SHP77 treated with DMSO at 0.1 percent for 48 hours (cell line): ENCODE results near the gene AGAP1.

Source experiments
- DNase-seq: peaks from one replicate; lab custom pipeline; 2025; lab: John Stamatoyannopoulos, UW

AGAP1 gene

DNA sequence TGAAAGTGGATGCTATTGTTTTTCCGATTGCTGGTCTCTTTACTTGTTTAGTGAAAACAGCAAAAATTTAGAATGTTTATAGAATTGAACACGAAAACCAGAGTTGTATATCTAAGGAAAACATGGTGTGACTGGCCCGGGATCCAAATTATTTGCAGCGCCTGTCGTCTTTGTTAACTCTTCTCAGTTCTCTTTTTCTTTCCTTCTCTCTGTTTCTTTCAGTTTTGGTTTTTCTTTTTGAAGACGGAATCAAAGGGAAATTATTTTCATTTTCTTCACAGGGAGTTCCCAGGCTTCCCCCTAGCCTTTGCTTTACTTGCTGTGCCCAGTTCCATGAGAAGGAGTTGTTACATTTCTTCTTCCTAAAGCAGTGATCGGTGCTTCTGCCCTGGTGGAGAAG, 76.0 kb downstream of the AGAP1 start:
- DNase-seq, result no peak

DNA sequence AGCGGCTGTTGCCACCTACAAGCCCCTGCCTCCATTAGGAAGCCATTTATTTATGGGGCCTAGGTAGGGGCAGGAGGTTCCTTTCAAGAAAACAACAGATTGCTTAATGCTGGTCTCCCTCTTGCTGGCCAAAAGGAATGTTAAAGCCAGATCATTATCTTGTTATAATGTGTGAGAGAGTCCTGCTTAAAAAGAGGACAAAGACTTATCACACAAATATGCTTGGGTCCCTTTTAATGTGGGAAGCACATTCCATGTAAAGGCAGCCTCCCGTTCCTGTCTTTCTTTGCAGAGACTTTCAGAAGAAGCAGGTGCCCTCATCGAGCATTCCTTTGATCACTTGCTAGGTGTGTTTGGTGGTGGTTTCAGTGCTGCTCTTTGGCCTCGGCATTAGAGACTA, 76.4 kb downstream of the AGAP1 start:
- DNase-seq, result no peak

DNA sequence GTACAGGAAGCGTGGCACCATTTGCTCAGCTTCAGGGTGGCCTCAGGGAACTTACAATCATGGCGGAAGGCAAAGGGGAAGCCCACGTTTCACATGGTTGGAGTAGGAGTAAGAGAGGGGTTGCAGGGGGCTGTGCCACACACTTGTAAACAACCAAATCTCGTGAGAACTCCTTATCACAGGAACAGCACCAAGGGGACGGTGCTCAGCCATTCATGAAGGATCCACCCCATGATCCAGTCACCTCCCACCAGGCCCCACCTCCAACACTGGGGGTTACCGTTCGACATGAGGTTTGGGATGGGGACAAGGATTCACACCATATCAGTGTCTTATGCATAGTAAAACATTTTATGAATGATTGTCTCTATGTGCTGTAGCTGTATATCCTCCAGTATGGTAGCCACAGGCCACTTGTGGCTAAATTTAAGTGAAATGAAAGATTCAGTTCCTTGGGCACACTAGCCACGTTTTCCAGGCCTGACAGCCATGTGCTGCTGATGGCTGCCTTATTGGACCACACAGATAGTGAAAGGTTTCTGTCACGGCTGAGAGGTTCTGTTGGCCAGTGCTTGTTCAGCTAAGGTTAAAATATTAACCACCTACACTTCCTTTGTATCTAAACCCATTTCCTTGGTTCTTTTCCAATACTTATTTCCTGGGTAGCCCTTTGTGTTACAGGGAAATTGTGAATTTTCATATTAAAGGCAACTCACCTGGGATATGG, 77.3 kb downstream of the AGAP1 start:
- no peak for DNase-seq

DNA sequence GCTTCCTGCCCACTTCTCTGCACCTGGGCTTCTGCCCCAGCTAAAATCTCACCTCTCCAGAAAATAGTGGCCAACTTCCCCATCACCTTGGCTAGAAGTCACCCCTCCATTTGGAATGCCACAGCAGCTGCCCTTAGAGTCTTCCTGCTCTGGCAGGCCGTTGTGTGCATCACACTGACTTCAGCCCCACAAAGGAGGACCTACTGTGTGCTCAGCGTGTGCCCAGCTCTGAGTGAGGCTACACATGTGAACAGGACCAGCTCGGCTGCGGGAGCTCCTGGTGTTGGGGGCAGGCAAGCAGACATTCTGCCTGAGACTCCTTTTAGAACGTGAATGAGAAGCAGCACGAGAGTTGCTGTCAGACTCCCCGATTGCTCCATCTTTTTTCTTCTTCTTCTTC, 78.7 kb downstream of the AGAP1 start:
- DNase-seq, result no peak

GRCh38 chr2:235573331-235574221, 79.7 kb downstream of the AGAP1 start:
- DNase-seq, result no peak

DNA sequence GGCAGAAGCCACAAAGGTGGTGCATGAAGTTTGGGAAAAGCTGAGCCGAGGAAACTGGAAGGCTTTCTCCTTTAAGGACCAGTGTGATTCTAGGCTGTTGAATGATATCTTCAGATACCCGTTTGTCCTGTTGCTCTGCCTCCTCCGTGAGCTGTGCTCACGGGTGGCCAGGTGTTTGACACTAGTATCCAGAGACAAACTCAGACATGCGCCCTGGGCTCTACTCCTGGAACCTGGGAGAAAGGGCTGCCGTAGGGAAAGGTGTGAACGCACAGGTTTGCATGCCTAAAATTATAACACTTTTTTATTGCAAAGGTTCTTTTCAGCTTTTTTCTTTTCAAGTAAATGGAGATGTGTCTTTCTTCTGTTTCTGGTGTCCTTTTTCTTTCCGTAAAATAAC, 81.6 kb downstream of the AGAP1 start:
- no peak for DNase-seq

DNA sequence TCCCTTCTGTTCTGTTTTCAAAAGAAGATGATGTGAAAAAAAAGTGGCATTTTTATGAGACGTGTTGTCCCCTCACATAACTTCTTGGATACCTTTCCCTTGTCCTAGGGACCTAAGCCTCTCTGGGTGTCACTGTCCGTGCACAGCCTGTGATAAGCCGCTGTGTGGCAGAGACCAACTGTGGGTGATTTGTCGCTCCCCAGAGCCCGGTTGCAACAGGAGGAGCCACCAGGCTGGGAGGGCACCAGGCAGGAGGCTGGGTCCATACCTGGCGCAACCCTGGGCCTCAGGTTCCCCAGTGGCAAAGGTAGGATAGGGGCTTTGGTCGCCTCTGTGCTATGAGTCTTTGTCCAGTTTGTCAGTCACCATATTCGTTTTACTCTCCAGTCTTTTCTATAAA, 82.1 kb downstream of the AGAP1 start:
- no peak for DNase-seq

- DNase-seq, result no peak
These were observed 82.6 kb downstream of the AGAP1 start for GRCh38 chr2:235576337-235576910.

DNA sequence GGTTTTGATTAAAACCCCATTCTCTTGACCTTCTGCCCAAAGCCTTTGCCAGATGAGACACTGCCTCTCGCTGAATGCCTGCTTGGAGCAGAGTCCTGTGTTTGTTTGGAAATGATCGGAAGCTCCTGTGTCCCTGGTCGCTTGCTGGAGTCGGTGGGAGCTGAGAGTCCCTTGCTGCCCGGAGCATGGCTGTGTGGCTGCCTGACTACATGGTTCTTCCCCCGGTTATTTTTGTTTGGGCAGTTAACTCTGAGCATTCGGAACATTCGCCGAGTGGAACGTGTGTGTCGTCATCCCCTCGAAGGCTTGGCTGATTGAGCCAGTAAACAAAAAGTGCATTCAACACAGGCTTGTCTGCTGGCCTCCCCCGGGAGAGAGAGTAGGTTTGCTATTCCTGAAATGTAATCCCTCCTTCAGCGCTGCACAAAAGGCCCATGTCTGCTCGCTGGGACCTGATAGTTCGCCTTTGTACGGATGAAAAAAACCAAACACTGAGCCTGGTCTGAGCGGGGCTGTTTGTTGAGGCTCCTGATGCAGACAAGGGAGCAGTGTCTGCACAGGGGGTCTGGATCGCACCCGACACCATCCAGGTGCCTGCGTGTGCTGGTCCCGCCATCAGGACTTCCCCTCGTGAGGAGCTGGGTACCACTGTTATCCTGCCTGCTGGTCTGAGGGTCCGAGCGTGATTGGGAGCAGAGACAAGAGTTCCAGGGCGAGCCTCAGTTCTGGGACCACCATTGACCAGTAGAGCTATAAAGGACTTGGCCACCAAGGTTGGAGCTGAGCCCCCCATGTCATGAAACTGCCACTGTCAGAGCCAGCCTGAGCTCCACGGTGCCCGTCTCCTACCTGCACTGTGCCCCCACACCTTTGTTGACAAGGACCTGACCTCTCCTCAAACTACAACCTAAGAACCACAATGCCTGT, 83.8 kb downstream of the AGAP1 start:
- no peak for DNase-seq

DNA sequence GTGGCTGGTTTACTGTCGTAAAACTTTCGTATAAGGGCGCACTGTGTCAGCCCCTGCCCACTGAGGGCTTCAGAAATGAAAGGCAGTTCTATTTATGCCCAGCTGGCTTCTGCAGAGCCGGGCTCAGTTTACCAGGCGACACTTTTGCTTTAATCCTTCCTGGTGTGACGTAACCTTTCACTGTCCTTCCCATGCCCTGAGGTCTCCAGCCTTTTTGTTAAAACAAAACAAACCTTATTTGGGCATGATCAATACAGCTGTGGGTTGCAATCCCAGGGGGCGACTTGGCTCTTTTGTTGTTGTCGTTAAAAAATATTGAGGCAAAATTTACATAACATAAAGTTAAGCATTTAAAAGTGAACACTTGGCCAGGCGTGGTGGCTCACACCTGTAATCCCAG, 85.3 kb downstream of the AGAP1 start:
- DNase-seq, result no peak

DNA sequence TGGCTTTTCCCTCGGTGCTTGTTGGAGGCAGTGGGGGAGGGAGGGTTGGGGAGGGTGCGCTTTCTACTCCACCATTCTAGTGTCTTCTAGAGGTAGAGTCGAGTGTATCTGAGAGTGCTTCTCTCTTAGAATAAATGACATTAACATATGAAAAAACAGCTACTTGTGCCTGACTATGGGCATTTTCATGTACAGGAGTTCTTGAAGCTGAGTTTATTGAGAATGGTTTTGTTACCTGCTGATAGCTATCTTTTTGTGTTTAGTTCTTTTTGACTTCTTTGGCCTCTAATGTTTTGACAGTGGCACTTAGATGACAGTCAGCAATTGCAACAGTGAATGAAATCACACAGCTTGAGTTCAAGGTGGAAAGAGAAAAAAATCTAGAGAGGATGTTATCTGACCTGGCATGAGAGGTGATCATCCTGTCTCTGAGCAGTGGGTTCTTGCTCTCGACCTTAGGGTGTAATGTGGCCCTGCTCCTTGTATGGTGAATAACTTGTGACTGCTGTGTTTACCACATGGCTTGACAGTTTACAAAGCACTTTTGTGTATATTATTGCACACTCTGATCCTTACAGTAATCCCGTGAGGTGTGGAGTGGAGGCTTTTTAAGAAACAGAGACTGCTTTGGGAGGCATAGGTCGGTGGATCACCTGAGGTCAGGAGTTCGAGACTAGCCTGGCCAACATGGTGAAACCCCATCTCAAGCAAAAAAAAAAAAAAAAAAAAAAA, 86.7 kb downstream of the AGAP1 start:
- DNase-seq, result no peak

DNA sequence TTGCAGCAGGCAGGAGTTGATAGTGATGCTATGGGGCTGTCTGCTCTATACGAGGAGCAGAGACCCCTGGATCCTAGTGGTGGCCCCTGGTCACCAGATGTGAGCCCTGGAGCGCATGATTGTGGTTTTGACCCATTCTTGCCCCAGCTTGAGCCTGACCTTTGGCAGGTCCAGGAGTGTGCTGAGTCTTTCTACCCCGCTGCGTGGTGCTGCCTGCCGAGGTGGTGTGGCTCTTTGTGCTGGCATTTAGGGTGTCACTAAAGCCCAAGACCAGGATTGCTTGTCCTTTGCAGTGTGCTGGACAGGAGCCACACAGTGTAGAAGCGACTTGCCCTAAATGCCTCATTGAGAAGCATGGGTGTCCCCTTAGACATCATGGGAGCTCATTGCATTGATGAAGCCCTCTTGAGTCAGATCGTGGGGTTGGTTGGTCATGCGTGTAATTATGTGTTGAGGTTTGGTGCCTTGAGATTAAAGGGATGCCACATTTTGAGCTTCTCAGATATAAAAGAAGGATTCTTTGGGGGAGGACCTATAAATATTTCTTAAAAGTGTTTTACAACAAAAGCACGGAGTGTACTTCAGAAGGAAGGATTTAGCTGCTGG, 88.3 kb downstream of the AGAP1 start:
- DNase-seq, result no peak

DNA sequence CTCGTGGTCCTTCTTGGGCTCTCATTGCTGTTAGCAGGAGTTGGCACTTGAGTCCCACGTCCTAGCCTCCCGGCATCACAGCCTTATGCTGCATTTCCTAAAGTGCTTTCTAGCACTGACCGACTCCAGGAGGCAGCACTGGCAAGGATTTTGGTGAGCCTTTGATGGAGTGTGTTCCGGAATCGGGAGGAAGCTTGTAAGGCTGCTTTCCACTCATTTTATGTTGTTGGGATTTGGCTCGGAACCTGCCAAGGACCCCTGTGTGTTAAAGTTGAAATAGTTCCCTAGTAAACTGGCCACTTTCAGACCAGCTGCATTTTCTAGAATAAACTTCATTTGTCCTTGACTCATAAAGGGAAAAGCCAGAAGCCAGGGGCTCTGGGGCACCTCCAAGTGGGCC, 88.9 kb downstream of the AGAP1 start:
- DNase-seq, result no peak

DNA sequence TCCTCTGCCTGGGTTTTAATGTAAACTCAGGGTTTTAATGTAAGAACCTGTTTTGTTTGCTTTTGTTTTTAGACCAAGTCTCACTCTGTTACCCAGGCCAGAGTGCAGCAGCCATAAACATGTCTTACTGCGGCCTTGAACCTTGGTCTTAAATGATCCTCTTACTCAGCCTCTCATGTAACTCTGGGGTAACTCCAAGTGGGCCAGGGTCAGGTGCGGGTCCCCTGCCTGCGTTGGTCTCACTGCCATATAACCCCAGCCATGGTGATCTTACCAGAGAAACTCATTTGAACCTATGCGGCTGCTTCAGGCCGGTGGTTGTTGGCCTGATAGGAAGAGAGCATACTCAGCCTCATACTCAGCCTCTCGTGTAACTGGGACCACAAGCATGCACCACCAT, 89.3 kb downstream of the AGAP1 start:
- no peak for DNase-seq

- DNase-seq, result no peak
These were observed 90.2 kb downstream of the AGAP1 start for GRCh38 chr2:235583925-235584637.

DNA sequence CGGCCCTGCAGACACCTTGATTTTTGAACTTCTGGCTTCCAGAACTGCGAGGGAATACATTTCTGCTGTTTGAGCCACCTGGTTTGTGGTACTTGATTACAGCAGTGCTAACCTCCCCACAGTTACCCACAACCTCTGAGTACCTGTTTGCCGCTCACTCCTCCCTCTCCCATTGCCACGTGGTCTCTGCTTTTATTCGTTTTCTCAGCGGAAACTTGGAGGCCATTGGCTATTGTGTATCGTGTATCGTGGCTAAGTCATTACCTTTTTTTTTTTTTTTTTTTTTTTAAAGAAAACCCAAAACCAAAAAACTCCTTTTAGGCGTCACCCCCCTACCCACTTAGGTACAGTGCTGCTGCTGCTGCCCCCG, 90.8 kb downstream of the AGAP1 start:
- DNase-seq, result no peak

DNA sequence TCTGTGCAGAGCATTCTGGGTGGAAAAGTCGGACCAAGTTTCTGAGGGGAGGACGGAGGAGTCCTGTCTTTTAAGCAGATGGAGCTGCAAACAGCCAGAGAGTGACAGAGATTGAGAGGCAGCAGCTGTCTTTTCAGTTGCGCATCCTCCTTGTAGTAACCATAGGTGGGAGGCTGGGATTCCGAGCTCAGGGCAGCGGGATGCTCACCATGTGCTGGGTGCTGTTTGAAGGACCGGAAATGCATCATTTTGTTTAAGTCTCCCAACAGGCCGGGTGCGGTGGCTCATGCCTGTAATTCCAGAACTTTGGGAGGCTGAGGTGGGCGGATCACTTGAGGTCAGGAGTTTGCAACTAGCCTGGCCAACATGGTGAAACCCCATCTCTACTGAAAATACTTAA, 93.4 kb downstream of the AGAP1 start:
- no peak for DNase-seq

DNA sequence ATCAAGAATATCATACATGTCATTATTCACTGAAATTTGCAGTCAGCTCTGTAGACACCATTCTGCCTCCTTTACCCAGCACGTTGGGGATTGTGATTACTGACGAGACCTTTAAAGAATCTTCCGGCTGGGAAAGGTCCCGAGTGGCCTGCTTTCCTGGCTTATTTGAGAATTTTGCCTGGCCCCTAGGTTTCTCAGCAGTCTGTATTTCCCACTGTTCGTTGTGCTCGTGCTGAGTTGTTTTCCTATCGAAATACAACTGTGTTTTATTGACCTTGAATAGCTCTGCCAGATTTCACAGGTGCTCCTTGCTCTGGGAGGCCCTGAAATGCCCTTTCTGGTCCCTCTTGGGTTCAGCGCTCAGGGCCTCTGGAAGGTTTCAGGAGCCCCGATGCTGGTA, 94.9 kb downstream of the AGAP1 start:
- no peak for DNase-seq

- DNase-seq, result no peak
These were observed 97.4 kb downstream of the AGAP1 start for GRCh38 chr2:235591231-235591730.

GRCh38 chr2:235591921-235592320, 98.1 kb downstream of the AGAP1 start:
- DNase-seq, result no peak
